MM.1S (cell line): ENCODE results near the gene POLD2.

Experiments
- EZH2phosphoT487 ChIP-seq: fragments of 300-600 bp; sonication (generic); IDR thresholded peaks from 2 replicates; pipeline ENCODE4 v1.6.1; 2018; ENCODE audit warnings: antibody characterized with exemption, low read length
- TF ChIP-seq, protein P1 (sequence below): fragments of 300-600 bp; sonication (generic); IDR thresholded peaks from 2 replicates; pipeline ENCODE4 v1.5.1; 2016; ENCODE audit warnings: antibody characterized with exemption, low read length, mixed read lengths

DNA sequence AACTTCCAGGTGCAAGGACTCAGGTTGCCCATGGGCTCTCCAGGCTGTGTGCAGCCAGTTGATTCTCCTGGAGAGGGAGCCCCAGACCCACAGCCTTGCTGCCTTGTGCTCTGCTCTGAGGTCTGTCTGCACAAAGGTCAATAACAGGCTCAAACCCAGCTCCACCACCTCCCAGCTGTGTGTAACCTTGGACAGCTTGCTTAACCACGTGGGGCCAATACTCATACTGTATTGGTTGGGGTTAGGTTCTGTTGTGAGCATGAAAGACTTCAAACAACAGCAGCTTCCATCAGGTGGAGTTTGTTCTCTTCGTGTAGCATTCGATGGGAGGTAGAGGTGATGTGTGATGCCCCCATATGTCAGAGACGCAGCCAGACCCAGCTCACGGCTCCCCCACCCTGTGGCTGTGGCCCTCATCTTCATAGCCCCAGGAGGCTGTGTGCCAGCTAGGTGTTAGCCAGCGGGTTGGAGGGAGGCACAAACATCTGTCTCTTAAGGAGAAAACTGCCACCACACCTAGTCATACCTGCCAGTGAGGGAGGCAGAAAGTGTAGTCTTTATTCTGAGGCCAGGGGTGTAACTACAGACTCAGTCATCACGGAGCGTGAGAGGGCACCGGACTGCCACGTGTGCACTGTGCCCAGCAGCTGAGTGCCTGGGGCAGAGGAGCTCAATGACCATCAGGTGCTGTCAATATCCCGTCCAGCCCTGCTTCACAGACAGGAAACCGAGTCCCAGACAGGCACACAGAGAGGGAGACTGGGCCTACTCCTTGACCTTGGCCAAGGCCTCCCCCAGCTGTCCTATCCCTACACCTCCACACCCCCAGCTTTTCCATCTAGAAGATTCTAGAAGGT is 8.1 kb upstream of the POLD2 start:
- TF ChIP-seq, protein P1, sequence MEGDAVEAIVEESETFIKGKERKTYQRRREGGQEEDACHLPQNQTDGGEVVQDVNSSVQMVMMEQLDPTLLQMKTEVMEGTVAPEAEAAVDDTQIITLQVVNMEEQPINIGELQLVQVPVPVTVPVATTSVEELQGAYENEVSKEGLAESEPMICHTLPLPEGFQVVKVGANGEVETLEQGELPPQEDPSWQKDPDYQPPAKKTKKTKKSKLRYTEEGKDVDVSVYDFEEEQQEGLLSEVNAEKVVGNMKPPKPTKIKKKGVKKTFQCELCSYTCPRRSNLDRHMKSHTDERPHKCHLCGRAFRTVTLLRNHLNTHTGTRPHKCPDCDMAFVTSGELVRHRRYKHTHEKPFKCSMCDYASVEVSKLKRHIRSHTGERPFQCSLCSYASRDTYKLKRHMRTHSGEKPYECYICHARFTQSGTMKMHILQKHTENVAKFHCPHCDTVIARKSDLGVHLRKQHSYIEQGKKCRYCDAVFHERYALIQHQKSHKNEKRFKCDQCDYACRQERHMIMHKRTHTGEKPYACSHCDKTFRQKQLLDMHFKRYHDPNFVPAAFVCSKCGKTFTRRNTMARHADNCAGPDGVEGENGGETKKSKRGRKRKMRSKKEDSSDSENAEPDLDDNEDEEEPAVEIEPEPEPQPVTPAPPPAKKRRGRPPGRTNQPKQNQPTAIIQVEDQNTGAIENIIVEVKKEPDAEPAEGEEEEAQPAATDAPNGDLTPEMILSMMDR, result peak; percentile 21
- no peak for TF ChIP-seq EZH2phosphoT487
